GM19328 (cell line): ENCODE data around the gene DCUN1D2.
"Not testable (repeated sequence)": the region's sequence is repeated elsewhere in the genome, so short reads cannot be mapped to it uniquely, and the experiment has no call there.

Experiments
- ATAC-seq: cut with Tn5 transposase; IDR thresholded peaks from one replicate; pipeline ENCODE4 v1.9.1; 2021; ENCODE audit warnings: mild to moderate bottlenecking, moderate library complexity; ENCODE audit not compliant: unreplicated experiment

Gene DCUN1D2

DNA sequence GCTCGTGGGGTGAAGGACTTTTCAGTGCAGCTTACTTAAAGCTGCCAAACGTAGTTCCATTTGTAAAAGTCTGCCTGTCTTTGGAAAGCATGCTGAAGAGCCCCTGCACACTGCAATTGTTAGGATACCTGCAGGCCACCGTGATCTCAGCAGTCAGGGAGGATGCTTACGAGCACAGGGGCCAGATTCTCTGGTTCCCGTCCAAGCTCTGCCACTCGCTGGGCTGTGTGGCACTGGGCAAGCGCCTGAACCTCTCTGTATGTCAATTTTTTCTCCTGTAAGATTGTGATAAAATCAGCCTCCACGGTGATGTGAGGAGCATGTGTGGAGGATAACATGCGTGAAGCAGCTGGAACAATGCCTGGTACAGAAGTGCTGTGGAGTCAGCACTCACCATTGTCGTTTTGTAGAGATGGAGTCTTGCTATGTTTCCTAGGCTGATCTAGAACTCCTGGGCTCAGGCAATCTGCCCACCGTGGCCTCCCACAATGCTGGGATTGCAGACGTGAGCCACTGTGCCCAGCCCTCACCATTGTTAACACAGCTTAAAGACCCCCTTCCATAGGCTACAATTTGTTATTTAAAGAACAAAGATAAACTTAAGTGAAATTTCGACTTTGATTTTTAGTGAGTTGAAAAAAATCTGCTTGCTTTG lies 40.7 kb downstream of the DCUN1D2 start:
- ATAC-seq, result no peak

DNA sequence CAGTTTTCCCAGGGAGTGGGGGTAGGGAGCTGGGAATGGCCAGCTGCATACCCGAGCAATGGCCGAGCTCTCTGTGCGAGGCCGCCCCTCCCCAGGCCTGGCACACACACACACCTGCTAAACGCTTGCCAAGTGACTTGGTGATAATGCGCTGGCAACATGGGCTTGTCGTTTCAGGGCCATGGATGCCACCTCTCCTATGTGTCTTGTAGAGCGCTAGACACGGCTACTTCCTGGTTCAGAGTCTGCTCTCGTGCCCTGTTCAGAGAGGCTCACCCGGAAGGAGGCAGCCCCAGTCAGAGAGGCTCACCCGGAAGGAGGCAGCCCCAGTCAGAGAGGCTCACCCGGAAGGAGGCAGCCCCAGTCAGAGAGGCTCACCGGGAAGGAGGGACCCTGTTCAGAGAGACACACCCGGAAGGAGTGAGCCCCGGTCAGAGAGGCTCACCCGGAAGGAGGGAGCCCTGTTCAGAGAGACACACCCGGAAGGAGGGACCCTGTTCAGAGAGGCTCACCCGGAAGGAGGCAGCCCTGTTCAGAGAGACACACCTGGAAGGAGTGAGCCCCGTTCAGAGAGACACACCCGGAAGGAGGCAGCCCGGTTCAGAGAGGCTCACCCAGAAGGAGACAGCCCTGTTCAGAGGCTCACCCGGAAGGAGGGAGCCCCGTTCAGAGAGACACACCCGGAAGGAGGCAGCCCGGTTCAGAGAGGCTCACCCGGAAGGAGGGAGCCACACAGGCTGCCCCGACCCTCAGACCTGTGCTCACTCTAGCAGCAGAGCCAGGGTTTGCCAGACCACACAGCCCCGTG lies 41.4 kb downstream of the DCUN1D2 start:
- ATAC-seq, result no peak

GRCh38 chr13:113448545-113448884 lies 42.0 kb downstream of the DCUN1D2 start:
- no peak for ATAC-seq

DNA sequence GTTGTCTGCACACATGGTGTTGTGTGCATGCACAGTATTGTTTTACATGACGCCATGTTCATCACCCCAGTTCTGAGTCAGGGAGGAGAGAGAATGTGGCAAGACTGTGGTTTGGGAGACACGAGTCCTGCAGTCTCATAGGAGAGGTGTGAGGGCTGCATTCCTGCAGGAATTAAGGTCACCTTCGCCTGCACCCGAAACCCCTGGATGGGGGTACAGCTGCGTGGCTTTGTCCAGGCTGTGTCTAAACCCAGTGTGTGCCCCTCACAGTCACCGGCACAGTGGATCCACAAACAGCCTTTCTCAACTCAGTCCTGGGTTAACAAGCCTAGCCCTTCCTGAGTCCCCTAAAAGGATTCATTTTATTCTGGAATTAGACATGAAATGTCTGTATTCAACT lies 42.9 kb downstream of the DCUN1D2 start:
- no peak for ATAC-seq

DNA sequence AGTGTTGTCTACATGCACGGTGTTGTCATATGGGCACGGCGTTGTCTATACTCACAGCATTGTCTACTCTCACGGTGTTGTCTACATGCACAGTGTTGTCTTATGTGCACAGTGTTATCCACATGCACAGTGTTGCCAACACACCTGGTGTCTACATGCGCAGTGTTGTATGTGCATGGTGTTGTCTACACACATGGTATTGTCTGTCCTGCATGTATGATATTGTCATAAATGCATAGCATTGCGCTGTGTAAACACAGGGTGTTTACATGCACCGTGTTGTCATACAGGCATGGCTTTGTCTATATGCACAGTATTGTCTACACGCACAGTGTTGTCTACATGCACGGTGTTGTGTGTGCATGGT lies 44.0 kb downstream of the DCUN1D2 start:
- no peak for ATAC-seq

GRCh38 chr13:113445791-113446487 lies 44.6 kb downstream of the DCUN1D2 start:
- no peak for ATAC-seq

GRCh38 chr13:113443991-113444390 lies 46.5 kb downstream of the DCUN1D2 start:
- ATAC-seq, result no peak

DNA sequence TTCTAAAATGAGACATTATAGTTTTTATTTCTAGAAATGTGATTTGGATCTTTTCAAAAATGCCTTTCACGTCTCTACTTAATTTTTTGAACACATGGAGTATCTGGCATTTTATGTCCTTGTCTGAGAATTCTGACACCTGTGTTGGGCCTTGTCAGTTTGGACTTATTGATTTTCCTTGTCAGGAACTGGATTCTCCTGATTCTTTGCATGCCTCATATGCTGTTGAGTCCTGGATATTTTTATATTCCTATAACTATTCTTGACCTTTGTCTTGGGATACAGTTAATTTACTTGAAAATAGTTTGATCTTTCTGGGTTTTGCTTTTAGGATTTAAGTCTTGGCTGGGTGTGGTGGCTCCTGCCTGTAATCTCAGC lies 47.5 kb downstream of the DCUN1D2 start:
- no peak for ATAC-seq

GRCh38 chr13:113442354-113442984 lies 48.0 kb downstream of the DCUN1D2 start:
- ATAC-seq, result no peak

GRCh38 chr13:113441661-113442060 lies 48.9 kb downstream of the DCUN1D2 start:
- ATAC-seq, result no peak

DNA sequence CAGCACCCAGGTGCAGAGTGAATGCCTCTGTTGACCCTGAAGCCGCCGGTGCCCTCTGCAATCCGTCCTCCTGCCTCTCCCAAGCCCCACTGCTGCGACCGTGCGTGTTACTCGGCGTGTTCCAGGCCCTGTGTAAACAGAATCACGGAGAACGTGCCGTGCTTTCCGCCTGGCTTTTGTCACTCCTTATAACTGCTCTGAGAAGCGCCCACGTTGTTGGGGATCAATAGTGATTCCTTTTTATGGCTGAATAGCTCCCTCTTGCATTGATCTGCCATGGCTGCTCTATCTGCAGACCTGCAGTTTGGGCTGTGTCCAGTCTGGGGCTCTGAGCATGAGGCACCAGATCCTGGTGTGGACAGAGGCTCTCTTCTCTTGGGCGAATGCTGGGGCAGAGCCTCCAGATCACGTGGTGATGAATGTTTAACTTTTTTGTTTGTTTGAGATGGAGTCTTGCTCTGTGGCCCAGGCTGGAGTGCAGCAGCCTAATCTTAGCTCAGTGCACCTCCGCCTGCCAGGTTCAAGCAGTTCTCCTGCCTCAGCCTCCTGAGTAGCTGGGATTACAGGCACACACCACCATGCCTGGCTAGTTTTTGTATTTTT lies 53.0 kb downstream of the DCUN1D2 start:
- no peak for ATAC-seq

DNA sequence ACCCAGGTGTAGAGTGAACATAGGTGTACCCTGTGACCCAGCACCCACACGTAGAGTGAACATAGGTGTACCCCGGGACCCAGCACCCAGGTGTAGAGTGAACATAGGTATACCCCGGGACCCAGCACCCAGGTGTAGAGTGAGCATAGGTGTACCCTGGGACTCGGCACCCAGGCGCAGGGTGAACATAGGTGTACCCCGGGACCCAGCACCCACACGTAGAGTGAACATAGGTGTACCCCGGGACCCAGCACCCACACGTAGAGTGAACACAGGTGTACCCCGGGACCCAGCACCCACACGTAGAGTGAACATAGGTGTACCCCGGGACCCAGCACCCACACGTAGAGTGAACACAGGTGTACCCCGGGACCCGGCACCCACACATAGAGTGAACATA lies 53.6 kb downstream of the DCUN1D2 start:
- ATAC-seq, result not testable (repeated sequence)

GRCh38 chr13:113435907-113436306 lies 54.6 kb downstream of the DCUN1D2 start:
- ATAC-seq, result not testable (repeated sequence)

DNA sequence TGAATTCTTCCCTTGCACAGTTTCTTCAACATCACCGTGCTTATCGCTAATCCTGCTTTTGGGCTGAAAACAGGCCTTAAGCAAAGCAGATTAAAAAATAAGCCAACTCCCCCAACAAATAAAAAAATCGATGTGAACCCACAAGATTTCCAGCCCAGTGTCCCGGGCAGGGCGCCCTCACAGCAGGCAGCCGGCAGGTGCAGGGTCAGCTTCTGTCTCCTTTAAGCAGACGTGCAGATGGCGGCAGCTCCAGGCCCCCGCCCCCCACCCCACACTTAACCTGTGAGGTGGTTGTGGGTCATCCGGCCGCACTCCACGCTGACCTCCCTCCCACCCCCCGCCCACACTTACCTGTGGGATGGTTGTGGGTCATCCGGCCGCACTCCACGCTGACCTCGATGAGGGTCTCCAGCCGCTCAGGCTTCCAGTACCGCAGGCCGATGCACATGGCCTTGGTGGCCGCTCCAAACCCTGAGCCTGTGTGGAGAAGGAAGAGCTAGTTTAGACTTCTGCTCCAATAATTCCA lies 57.1 kb downstream of the DCUN1D2 start:
- no peak for ATAC-seq

GRCh38 chr13:113432506-113433270 lies 57.8 kb downstream of the DCUN1D2 start:
- ATAC-seq, result no peak

DNA sequence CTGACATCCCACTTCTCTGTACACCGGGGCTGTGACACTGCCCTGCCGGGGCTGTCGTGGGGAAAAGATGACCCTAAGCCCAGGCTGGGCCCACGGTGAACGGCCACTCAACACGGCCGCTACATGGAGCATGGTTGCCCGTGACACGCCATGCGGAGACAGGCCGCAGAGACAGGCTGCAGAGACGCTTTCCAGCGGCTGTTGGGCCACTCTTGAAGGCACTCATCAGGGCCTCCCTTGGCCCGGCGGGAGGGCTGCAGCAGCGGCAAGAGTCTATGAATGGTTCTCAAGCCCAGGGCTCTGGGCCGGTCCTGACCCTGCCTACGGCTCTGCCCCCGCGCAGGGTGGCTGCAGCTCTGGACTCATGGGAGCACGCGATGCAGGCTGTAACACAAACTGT lies 59.3 kb downstream of the DCUN1D2 start:
- no peak for ATAC-seq

DNA sequence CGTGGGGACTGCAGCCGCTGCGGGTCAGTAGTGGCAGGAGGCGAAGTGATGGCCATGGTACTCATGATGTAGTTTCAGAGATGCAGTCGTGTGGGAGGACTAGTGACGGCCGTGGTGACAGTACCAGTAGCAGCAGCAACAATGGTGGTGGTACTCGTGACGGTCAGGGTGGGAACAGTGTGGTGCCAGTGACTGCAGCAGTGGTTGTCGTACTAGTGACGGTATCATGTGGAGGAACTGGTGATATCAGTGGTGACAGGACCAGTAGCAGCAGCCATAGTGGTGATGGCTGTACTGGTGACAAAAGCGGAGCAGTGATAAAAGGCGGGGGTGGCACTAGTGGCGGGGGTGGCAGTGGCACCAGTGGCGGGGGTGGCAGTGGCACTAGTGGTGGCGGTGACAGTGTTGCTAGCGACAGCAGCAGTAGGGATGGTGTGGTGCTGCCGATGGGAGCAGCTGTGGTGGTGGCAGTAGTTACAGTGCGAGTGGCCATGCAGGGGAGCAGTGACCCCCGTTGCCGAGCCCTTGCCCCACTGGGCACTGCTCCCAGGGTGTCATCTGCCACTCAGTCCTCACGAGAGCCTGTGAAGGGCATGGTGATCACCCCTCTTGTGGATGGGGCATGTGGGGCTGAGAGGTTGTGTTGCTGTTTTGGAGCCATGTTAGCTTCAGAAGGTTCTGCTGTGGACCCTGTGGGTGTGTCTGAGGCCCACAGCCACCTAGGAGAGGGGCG lies 60.0 kb downstream of the DCUN1D2 start:
- ATAC-seq, result no peak

- ATAC-seq, result no peak
These were observed 60.9 kb downstream of the DCUN1D2 start for GRCh38 chr13:113429608-113429985.

- ATAC-seq, result no peak
These were observed 61.5 kb downstream of the DCUN1D2 start for GRCh38 chr13:113428871-113429607.
